HUDEP-2 (cell line): ENCODE measurements around the gene TMPRSS4.

Source experiments
- DNase-seq, 76 experiments: peaks; one replicate each; lab custom pipeline; 2025; ENCODE audit not compliant: unreplicated experiment in 76 of 76; lab: John Stamatoyannopoulos, UW

Gene TMPRSS4

DNA sequence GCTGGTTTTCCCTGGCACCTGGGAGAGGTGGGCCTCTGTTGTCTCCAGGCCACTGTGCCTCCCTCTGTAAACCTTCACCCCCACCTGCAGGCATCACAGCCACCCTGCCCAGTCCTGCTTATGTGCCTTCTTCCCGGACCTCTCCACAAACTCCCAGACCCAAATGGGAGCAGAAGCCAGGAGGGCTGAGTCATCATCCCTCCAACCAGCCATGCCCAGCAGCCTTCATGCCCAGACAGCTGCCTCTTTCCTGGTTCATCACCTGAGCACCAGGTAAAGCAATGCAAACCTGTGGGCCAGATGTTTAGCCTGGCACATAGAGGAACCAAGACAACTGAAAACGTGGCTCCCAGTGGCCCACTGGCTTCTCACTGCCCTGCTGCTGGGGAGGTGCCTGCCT, 2.1 kb upstream of the TMPRSS4 start:
- DNase-seq: no peak

DNA sequence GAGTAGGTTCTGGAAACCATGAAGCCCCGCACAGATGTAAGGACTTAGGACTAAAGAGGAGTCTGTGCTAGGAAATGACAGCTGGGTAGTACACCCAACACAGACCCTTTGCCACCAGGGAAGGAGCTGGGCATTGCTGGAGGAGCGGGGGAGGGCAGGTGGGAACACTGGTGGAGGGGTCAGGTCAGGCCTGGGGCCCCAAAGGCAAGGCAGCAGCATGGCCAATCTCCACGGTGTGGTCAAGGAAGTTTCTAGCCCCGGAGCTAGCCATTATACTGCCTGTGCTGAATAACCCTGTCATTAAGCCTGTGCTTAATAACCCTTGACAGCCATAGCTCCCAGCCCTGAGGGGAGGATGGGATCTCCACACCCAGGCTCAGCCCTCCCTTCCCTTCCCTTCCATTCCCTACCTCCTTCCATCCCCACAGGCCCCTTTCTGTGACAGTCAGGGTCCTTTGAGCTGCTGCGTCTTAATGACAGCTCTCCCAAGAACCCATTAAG, 2.1 kb downstream of the TMPRSS4 start:
- DNase-seq: no peak

GRCh38 chr11:118079491-118079890, 2.6 kb downstream of the TMPRSS4 start:
- DNase-seq: no peak

- no peak for DNase-seq
Observed at GRCh38 chr11:118080296-118080695, 3.4 kb downstream of the TMPRSS4 start.

DNA sequence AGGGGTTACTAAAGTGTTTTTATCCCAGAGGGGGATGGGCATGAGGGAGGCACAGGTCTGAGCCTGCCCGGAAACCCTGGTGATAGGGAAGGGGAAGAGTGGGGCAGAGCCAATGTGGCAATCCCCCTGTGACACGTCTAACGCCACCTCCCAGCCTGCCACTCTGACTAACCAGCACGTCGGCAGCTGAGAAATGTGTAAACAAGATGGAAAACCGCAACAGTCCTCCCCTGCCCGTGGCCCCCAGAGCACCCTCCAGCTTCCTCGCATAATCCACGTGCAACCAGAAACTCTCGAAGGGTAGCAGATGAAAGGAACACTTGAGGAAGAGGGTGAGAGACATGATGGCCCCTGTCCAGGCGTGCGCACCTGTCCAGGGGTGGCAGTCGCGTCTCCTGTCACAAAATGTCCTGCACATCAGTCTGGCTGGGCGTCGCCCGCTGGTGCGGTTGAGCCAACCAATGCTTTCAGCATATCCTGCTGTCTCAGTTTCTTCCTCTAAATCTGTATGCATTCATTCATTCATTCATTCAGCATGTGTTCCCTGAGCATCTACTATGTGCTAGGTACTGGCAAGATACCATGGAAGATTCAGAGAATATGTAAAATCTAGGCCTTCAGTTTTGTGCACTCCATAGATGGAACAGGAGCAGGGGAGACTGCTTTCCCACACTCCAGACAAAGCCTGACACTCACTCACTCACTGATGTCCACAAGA, 4.5 kb downstream of the TMPRSS4 start:
- no peak for DNase-seq

DNA sequence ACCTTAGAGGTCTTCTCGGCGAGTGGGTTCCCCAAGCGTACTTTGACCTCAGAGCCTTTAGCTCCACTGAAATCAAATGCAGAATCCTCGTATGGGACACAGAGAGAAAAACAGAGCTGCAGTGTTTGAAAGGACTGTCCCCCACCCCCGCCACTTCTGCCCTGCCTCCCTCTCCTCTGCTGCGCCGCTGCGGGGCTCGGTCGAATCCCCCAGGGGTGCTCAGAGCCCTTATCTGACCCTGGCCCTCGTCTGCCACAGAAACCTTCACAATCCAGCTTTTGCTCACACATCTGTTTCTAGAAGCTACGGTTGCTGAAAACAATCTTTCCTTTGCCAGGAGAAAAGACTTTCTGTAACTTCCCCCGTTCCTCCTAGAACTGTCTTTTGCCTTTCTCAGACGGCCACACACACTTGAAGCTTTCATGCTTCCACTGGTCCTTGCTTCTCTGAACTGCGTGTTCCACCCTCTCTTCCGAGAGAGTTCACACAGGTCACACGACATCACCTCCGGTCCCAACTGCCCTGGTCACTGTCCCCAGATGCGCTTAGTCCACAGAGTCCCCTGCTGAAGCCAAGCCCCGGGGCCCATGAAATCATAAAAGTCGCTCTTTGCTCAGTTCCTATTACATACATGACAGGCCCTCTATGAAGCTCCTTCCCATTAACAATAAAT, 6.1 kb downstream of the TMPRSS4 start:
- no peak for DNase-seq

GRCh38 chr11:118084247-118084646, 7.4 kb downstream of the TMPRSS4 start:
- no peak for DNase-seq

DNA sequence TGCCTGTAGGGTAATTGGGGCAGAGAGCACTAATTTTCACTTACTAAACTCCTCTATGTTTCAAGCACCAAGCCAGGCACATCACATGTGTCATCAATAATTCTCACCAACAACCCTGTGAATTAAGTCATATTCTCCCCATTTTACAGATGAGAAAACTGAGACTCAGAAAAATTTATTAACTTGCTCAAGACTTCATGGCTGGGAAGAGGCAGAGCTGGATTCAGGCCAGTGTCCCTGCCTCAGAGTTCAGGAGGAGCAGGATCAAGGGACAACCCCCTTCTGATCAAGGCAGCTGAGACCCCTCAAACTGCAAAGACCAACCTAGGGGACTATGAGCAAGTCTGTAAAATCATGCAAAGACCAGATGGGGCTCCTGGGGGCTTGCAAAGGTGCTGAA, 7.8 kb downstream of the TMPRSS4 start:
- no peak for DNase-seq

GRCh38 chr11:118086913-118087768, 10.3 kb downstream of the TMPRSS4 start, which contains the start of gene SMIM35:
Gene SMIM35 (minus strand): TSS chr11:118086963. CDS start chr11:118086757, 206 bp downstream.
- DNase-seq: no peak

DNA sequence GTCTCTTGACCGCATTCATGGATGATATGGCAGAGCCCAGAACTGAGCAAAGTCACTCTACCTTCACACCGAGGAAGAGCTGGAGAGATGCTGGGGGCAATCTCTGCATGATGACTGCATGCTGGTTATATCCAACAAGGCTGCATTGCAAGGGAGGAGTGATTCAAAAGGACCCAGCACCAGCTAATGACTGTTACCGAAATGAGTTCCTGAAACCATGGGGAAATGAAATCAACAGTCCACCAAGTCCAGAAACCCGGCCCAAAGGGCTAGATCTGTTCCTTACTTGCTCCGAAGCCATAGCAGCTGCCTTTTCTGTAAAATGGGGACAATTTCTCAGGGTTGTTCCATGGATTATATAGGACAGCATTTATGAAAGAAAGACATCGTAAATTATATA, 11.1 kb downstream of the TMPRSS4 start:
- DNase-seq: no peak

GRCh38 chr11:118088531-118088930, 11.7 kb downstream of the TMPRSS4 start:
- DNase-seq: no peak

- DNase-seq: no peak
Observed at GRCh38 chr11:118090545-118091162, 13.8 kb downstream of the TMPRSS4 start.

GRCh38 chr11:118091690-118092089, 14.8 kb downstream of the TMPRSS4 start:
- no peak for DNase-seq

DNA sequence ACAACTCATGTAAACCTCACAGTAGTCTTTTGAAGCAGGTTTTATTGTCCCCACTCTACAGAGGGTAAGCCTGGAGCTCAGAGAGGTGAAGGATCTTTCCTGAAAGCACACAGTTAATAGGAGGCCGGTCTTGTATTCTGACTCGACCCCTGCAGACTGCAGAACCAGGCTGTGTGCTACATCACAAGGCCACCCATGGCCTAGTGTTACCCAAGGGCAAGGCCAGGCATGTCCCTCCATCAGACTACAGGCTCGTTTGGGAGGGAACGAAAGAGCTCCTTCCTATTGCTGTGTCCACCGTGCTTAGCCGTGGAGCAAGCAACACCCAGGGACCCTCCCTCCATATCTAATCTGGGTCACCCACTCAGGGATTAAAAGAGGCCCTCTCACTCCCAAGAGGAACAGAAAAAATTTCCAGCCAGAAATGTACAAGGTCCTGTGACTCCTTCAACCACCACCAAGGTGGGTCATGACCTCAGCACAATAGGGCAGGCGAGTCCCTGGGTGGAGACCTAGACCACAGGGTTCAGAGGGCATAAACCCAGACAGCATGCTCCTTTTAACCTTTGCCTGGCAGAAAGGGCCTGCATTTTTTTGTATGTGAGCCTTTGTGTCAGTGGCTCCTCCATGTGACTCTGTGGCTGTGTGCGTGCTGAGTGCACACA, 16.2 kb downstream of the TMPRSS4 start:
- DNase-seq: no peak

DNA sequence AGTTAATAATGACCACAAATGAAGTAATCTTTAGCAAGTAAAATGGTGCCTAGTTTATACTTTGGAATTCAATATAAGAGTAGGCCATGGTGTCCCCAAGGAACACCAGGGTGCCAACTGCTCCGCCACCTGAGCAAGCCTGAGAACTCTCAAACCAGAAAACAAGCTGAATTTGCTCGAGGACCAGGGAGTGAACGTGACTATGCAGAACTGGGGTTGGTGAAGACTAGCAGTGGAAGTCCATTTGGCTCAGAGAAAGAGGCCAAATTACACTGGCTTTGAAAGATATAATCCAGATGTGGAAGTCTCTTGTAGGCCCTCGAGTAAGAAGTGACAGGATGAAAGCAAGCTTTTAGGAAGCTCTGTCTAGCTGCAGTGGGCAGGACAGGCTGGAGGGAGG, 18.6 kb downstream of the TMPRSS4 start:
- DNase-seq: no peak

DNA sequence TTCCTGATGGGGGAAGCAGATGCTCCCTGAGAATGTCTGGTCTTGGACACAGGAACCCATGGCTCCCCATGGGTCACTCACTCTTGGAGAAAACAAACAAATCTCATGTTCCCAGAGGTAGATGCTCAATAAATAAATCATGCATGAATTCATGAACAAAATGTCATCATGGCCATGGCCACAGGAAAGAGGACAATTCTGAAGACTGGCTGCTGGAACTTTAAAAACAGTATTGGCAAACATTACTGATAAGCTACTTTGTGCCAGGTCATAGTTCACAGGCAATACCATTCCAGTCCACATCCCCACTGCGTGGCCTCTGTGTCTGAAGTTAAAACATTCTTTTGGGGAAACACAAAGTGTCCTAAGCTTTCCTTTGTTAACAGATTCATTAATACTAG, 19.1 kb downstream of the TMPRSS4 start:
- no peak for DNase-seq

- no peak for DNase-seq
Observed at GRCh38 chr11:118098996-118099837, 22.3 kb downstream of the TMPRSS4 start.

DNA sequence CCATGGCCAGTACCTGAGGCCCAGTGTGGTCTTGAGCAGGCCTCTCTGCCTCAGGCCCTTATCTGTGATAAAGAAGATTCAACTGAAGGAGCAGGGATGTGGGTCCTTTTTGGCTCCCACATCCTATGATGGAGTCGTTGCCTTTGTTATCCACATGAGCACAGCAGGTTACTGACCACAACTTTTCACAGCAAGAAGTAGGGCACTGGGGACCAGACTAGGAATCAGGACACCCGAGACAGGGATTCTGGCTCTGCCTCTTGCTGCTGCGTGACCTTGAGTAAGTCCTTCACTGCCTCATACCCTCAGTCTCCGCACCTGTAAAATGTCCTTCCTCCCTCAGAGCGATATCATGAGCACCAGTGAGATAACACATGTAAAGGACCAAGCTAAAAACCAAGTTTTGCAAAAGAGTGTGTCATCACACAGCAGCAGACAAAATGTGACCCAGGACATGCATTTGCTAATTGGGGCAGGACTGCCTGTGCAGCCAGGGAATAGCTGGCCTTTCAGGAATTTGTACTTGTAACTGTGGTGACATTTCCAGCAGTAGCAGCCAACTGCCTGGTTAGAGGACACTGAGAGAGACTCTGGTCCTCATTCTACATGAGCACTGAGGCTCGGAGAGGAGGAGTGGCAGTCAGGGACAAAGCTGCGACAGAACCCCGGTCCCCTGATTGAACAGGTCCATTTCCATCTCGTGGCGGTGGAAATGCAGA, 23.1 kb downstream of the TMPRSS4 start:
- no peak for DNase-seq
